ENCODE measurements around the gene UFD1.
A peak's percentile ranks its signal among the peaks of the same experiment; 100 is the strongest.

The UFD1 gene, protein sequence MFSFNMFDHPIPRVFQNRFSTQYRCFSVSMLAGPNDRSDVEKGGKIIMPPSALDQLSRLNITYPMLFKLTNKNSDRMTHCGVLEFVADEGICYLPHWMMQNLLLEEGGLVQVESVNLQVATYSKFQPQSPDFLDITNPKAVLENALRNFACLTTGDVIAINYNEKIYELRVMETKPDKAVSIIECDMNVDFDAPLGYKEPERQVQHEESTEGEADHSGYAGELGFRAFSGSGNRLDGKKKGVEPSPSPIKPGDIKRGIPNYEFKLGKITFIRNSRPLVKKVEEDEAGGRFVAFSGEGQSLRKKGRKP

DNA sequence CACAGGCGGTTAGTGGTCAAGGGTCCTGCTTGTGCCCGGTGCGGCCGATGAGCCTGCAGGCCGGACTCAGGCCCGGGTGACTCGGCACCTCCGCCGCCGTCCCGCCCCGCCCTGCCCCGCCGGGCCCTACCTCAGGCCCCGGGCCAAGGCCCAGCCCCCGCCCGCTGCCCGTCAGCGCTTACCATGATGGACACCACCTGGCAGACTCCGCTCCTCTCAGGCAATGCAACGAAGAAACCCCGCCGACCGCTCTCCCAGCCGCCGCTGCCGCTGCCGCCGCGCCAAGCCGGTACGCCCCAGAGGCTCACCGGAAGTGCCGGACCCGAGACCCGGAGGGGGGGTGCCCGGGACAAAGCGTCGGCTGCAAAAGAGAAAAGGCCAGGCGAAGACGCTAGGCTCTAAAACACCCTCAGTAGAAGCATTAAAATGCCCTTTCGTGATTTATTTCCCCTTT lies at the start of gene UFD1:
Gene UFD1, minus strand, starts transcription at position 293 of the 454 bp plus-strand sequence. Its CDS starts 108 bp downstream, at position 185.
- DNase-seq, result peak in 57 of 58 donors; percentile 28 to 91 (median 75)

DNA sequence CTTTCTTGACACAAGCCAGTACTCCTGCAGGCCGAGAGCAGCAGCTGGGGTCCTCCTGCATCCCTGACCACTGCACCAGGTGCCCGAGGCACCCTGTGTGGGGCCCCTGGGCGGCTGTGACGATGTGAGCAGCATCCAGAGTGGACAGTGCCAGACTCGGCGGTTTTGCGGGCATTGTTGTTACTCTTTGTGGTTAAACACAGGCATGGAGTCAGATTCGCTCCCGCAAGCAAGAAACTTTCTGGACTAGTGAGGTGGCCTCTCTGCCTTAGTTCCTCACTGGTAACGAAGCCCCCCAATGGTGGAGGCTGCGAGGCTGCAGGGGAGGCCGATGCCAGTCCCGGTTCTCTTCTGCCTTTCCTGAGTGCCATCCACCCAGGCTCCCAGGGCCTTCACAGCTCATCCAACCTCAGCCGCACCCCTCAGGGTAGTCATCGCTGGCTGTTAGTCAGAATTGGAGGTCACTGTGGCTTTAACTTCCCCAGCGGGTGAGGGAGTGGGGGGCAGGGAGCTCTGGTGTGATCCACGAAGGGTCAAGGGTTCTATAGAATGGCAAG lies 48.9 kb upstream of the UFD1 start:
- no peak for DNase-seq

DNA sequence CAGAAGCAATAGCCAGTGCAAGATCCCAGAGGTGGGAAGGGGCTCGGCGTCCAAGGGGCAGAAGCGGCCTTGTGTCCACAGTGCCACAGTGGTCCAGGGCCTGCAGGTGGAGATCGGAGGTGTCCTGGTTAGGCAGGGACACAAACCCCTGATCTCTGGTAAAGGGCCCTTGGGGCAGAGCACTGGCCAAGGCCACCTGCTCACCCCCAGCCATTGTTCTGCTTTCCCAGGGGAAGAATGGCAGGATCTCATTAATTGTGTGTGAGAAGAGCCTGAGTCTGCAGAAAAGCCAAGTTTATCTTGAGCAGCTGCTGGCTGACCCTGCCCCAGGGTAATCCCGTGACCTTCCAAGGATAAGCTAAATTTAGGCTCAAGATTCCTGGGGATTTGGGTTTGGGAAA lies 48.3 kb upstream of the UFD1 start:
- no peak for DNase-seq

DNA sequence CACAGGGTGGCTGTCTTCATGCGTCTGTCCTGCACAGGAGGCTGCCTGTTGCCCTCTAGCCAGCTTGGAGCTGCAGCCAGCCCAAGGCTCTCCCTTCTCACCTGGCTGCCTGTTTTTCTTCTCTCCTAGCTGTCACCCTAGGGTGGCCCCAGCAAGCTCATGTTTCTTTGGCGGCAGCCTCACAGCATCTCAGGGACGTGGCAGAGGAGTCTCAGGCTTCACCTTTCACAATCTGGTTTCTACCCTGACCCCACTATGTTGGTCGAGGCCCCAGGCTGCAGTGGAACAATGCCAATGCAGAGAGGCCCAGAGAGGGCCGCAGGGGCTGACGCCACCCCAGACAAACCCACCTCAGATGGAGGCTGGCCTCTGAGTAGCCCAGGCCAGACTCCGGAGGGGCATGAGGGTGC lies 47.7 kb upstream of the UFD1 start:
- no peak for DNase-seq

DNA sequence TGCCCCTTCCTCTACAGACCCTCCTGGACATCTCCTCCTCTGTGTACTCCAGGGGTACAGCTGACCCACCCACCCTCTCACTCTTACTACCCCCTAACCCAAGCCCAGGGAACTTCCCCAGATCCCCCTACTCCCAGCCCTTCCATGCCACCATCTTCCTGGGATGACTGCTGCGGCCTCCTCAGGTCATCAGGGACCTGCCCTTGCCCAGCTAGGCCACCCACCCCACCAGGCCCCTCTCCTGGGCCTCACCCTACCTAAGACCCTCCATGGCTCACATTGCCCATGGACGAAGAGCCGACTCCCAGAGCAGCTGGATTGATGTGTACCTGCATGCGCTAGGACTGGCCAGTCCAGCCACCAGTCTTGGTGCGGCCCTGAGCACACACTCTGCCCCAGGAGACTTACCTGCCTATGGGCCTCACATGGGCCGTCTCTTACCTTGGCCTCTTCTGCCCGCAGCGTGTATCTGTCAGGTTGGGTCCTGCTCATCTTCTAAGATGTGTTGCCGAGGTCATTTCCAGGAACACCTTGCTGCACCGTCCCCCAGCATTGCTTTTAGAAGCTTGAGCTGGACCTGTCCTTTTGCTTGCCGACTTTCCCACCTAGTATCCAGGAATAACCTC lies 47.2 kb upstream of the UFD1 start:
- no peak for DNase-seq

DNA sequence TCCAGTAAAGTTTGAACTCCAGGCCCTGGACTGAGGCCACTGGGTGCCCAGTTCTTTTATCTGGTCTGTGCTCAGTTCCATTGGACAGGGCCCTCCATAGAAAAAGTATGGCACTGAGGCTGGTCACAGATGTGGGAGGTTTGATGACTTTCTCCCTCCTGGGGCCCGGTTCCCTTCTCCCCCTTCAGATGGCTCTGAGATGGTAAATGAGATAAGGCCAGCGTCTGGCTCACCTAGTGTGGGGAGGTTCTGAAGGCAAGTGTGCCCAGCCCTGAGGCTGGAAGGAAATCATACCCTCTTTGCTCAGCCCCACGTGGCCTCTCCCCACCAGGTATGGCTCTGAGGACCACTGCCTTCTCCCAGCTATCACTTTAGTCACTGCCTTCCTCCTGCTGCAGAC lies 46.7 kb upstream of the UFD1 start:
- no peak for DNase-seq

DNA sequence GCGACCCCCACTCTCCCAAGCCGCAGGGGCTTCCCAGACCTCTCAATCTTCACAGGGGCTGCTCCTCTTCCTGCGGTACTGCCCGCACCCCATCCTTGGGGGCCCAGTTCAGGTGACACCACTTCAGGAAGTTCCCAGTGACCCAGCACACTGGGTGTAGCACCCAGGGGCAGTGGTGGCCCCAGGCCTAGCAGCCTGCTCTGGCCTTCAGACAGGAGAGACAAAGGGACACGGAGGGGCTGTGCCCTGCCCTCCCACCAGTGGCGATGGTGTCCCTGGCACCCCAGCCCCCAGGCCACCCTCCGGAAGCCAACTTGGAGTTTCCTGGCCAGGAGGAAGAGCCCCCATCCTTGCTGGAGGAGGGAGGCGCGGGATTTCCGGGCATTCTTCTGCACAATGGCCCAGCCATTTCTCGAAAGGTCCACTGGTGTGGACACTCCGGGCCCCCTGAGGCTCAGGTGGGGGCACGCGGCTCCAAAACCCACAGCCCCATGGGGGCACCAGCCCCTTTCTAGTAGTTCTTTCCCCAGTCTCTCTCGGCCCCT lies 46.2 kb upstream of the UFD1 start:
- no peak for DNase-seq

DNA sequence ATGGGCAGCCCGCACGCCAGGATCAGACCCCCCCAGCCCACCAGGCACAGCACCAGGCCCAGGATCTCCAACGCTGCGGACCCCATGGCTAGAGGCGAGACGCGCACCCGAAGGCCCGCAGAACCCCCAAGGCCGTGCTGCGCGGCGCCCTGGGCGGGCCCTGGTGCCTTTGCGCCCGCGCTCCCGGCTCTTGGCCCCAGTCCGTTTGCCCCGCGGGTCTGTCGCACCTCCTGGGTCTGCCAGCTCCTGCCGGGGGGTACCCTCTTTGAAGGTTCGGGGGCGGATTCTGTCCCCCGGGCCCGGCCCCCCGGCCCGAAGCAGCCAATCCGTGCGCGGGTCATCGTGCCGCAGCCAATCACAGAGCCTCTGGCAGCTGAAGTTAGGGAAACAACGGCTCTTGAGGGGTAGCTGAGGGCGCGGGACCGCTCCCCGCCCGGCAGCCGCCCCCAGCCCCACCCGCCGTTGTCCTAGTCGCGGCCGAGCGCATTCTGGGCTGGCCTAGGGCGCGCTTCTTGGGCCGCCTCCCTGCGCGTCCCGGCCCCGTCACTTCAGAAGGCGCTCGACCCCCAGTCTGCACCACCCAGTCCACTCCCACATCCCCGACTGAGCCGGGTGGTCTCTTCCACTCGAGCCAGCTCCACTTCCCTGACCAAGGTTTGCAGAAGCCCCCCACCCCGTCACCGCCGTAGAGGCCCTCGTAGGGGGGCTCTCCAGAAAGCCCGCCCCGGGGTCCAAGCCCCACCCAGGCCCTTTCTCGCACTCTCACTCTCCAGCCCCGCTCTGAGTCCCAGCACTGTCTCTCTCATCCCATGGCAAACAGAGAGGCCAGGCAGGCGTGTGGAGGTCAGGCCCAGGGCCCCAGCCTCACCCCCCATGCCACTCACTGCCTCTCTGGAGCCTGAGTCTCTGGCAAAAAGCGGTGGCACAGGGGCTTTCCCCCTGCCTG lies 45.5 kb upstream of the UFD1 start, which contains the start of gene CLDN5:
Gene CLDN5, minus strand, starts transcription at position 241 of the 946 bp plus-strand sequence. Its CDS starts 155 bp downstream, at position 86.
- peak in 2 of 58 donors; percentile 6 for DNase-seq

DNA sequence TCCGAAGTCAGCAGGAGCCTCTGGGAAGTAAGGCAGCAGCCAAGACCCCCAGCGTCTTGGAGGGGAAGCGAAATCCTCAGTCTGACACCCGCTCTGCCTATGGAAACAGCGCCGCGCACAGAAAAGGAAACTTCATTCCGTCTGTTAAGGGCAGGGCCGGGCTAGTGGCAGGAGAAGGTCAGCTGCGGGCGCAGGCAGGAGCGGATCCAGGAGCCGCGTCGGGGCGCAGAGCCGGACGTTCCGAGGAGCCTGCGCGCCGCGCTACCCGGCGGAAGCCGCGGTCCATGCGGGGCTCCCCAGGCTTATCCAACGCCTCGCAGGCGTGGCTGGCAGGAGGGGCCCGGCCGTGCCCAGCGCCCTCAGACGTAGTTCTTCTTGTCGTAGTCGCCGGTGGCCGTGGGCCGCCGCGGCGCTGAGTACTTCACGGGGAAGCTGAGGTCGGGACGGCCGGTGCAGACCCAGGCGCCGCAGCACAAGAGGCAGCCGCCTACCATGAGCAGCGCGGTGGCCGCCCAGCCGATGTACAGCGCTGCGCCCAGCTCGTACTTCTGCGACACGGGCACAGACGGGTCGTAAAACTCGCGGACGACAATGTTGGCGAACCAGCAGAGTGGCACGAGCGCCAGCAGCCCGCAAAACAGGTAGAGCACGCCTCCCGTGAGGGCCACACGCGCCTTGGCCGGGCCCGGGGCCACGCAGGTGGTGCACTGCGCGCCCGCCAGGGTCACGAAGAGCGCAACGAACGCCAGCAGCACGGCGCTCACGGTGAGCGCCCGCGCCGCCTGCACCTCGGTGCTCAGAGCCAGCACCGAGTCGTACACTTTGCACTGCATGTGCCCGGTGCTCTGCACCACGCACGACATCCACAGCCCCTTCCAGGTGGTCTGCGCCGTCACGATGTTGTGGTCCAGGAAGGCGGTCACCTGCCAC lies 44.5 kb upstream of the UFD1 start:
- no peak for DNase-seq

DNA sequence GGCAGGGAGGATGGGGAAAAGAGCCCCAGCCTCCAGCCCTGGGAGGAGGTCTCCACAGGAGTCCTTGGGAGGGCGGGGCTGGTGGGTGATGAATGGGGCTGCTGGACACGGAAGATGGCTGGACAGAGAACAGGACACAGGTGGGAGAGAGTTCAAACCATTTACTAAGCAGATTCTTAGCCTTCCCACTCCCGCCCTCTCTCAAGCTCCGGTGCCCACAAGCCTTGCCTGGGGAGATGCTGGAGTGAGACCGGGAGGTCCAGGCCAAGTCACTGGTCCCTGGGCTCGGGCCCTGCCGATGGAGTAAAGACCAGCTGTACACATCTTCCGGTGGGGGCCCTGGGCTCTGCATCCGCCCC lies 43.9 kb upstream of the UFD1 start:
- peak in 1 of 58 donors; percentile 17 for DNase-seq

DNA sequence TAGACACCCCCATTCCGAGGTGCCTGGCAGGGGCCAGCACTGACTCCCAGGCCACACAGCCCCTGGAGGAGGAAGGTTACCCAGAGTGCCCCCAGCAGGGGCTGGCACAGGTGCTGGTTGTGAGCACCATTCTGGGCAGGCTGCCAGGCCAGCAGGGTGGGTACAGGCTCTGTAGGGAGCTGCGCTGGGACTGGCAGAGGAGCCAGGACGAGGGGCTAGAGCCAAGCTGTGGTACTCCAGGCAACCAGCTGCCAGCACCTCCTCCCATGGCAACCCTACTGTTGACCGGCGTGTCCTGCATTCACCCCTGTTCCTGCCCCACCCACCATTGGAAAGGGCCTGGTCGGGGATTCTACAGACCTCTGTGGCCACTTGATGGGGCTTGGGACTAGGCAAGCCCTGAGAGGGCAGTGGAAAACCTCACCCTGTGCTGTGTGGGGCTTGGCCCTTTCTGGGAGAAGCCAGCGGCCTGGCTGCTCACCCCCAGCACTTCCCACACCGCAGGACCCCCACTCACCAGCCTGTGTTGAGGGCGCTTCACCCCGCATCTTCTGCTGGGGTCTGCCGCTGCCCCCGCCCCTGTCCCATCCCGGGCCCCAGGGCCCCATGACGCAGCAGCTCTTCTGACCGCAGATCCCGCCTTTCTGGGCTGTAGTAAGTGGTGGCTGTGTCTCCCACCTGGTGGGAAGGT lies 43.3 kb upstream of the UFD1 start:
- DNase-seq, result peak in 42 of 58 donors; percentile 6 to 77 (median 35)

DNA sequence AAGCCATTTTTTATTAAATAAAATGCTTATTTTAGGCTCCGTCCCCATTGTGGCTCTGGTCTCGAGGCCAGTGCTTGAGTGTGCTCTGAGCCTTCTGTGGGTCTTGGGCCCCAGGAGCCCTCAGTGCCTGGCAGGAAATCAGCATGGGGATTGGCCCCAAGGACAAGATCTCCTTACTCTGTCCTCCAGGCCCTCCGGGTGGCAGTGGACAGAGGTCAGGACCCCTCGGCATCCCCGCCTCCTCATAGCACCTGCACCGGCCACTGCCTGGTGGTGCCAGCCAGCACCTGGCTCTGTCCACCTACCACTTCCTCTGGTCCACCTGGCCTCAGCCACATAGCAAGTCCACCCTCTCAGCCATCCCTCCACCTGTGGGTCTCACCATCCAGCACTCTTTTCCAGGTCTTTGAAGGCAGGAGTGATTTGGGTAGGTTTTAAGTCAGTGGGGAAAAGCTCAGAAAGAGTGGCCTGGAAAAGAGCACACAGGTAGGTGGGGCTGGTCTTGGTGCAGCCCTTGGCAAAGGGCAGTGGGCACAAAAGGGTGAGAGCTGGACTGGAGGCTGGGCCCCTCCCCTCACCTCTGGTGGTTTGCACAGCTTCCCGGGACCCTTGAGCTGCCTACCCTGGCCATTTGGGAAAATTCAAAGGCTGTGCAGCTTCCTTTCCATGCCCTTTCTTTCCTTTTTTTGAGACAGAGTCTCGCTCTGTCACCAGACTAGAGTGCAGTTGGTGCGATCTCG lies 41.7 kb upstream of the UFD1 start:
- DNase-seq, result no peak

DNA sequence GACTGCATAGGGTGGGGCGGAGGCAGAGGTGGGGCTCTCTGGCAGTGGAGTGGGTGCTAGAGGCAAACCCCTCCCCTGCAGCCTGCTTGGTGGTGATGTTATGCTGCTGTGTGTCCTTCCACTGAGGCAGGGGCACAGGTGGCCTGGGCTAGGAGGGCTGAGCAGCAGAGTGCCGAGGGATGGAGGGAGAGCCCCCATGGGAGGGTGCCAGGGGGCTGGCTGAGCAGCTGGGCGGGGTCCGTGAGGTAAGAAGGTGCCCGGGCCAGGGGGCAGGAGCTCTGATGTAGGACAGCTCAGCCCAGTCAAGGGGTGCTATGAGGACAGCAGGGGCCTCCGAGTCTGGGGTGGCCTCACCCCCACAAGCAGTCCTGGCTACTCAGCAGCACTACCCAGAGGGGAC lies 41.0 kb upstream of the UFD1 start:
- no peak for DNase-seq

DNA sequence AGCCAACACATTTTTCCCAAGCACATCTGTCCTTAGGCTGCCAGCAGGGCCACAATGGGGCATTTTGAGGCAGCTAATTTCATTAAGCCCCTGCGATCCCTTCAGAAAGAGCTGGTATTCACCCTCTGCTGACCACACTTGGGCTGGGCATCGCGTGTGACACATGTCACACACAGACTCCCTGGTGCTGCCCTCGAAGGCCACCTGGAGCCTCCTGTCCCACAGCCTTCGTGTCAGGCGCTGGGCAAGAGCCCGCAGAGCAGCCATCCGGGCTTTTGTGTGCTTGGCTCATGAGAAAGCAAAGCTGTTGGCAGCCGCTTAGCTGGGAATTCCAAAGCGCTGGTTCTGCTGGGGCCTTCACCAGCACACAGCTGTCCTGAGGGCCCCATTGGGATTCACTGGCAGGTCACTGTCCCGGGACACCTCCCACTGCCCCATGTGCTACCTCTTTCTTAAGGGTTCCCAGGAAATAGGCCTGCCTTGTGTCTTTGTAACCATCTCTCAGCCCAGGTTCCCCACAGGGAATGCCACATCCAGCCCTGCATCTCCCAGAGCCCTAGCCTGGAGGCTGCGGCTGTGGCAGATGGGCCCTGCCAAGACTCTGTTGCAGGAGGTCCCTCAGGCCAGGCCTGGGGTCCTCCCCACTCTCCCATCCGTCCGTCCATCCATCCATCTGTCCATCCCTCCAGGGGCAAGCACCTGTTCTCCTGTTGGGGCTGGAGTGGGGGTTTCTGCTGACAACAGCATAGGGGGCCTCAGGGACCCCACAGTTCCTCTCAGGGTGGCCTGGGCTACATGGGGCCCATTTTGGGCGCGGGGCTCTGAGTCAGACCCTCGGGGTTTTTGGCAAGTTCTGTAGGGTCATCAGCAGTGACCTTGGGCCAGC lies 40.3 kb upstream of the UFD1 start:
- DNase-seq, result peak in 7 of 58 donors; percentile 4 to 14 (median 9)

DNA sequence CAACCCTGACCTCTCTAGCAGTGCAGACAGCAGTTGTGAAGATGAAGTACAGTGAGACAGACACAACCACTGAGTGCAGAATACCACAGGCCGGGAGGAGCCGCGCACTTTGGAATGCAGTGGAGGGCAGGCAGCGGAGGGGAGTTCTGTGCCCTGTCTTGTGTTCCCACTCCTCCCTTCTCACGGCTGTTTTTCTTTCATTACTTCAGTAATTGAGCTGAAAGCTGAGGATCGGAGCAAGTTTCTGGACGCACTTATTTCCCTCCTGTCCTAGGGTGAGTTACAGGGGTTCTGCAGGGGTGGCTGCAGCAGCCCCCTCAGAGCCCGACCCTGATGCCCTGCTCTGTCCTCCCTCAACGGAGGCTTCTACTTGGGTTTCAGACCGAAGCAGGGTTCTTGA lies 39.6 kb upstream of the UFD1 start:
- no peak for DNase-seq

DNA sequence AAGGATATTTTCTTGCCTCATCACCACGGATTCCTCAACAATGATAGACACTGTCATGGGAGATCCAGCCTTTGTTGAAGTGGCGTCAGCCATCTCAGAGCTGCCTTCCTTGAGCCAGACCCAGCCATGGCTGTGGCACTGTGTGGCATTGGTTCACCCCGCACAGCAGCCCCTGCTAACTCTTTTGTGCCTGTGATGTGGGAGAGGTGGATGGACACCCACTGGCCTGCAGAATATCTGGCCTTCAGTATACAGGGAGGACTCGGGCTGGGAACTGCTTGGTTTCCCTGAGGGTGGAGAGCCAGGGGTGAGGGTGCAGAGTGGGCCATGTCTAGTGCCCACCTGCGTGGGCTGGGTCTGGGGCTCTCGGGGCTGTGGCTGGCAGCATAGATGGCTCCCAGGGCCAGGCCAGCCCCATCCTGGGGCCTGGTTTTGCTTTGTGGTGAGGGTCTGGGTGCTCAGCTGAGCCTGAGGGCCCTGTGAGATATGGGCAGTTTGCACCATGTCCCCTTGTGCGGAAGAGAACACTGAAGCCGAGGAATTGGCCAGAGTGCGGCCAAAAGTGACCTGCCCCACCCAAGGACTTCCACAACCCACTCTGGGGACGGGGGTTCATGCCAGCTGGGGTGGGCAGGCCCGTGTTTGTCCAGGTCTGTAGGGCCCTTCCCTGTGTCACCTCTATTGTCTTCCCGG lies 39.1 kb upstream of the UFD1 start:
- no peak for DNase-seq

DNA sequence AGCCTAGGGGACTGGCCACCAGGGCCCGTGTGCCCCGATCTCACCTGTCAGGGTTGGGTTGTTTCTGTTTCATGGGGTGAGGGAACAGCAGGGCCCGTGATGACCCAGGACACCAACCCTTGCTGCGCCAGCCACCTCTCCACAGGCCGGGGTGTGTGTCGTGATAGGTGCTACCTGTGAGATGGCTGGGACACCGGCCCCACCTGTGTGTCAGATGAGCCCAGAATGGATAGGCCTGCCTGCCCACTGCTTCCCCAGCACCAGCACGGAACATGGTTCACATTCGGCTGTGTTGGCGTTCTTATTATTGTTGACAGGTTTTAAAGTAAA lies 38.1 kb upstream of the UFD1 start:
- DNase-seq, result no peak

Measured in anterior cingulate cortex (tissue), 58 donors.